PC-9 (cell line): Measurements from ENCODE around the gene CDH3. TPM values are rescaled to one million over a fixed set of nuclear protein-coding genes. Genes with fewer than 3 reads are reported as not detected.
A peak's percentile ranks its signal among the peaks of the same experiment; 100 is the strongest.

Experiments
- BruUV-seq: library from RNA; stranded (reverse); fragments of 400-500 nt; replicated peaks from 2 replicates; lab custom pipeline; 2021; lab: Mats Ljungman, UMichigan
- CTCF ChIA-PET: fragments of 300-600 bp; sonication (Branson Sonifier 250); formaldehyde crosslinking; loops from one replicate; lab custom pipeline; 2022; ENCODE audit warnings: antibody characterized with exemption; lab: Charles Lee
- POLR2A ChIA-PET: fragments of 300-600 bp; sonication (Branson Sonifier 250); formaldehyde crosslinking; loops from one replicate; lab custom pipeline; 2022; ENCODE audit warnings: antibody characterized with exemption; ENCODE audit not compliant: unreplicated experiment; lab: Charles Lee
- DNase-seq, 2 experiments: peaks; one replicate each; pipeline versions ENCODE4 v3.0.0 to v3.0.0-alpha.2; 2015 to 2022; ENCODE audit warnings: mixed read lengths in 1 of 2
- H2AFZ ChIP-seq: fragments of 200-600 bp; sonication (generic); 2 replicates; pipeline ENCODE4 v1.8.1; 2017; ENCODE audit warnings: antibody characterized with exemption
- H3F3A ChIP-seq: fragments of 200-600 bp; sonication (generic); 2 replicates; pipeline ENCODE4 v1.8.1; 2017; ENCODE audit warnings: antibody characterized with exemption, mild to moderate bottlenecking, low read depth; ENCODE audit not compliant: insufficient read depth
- H3K27ac ChIP-seq: fragments of 200-600 bp; sonication (generic); 2 replicates; pipeline ENCODE4 v1.6.1; 2016; ENCODE audit warnings: mixed run types
- H3K27me3 ChIP-seq: fragments of 200-600 bp; sonication (generic); 2 replicates; pipeline ENCODE4 v1.6.1; 2016; ENCODE audit warnings: low read depth, mixed run types; ENCODE audit not compliant: insufficient read depth
- H3K36me3 ChIP-seq: fragments of 200-600 bp; sonication (generic); 2 replicates; pipeline ENCODE4 v1.6.1; 2016; ENCODE audit warnings: low read depth, mixed run types
- H3K4me1 ChIP-seq: fragments of 200-600 bp; sonication (generic); replicated peaks from 2 replicates; pipeline ENCODE4 v1.6.1; 2016; ENCODE audit warnings: mixed run types; ENCODE audit not compliant: insufficient read depth
- H3K4me2 ChIP-seq: fragments of 200-600 bp; sonication (generic); 2 replicates; pipeline ENCODE4 v1.6.1; 2017; ENCODE audit warnings: mixed run types
- H3K4me3 ChIP-seq: fragments of 200-600 bp; sonication (generic); 2 replicates; pipeline ENCODE4 v1.6.1; 2016; ENCODE audit warnings: mixed run types
- H3K79me2 ChIP-seq: fragments of 200-600 bp; sonication (generic); 2 replicates; pipeline ENCODE4 v1.6.1; 2017; ENCODE audit warnings: low read depth, mixed run types
- H3K9me2 ChIP-seq: fragments of 200-600 bp; sonication (generic); 2 replicates; pipeline ENCODE4 v1.8.1; 2017; ENCODE audit warnings: mild to moderate bottlenecking; ENCODE audit not compliant: insufficient read depth
- H3K9me3 ChIP-seq: fragments of 200-600 bp; sonication (generic); 2 replicates; pipeline ENCODE4 v1.8.1; 2016; ENCODE audit warnings: low read depth; ENCODE audit not compliant: insufficient read depth
- H4K20me1 ChIP-seq: fragments of 200-600 bp; sonication (generic); 2 replicates; pipeline ENCODE4 v1.8.1; 2017; ENCODE audit not compliant: insufficient read depth
- CTCF ChIP-seq: fragments of 200-600 bp; sonication (generic); conservative IDR thresholded peaks from 2 replicates; pipeline ENCODE4 v1.6.1; 2017; ENCODE audit warnings: mixed run types, antibody characterized with exemption, mild to moderate bottlenecking, moderate library complexity
- EZH2 ChIP-seq: fragments of 200-600 bp; sonication (generic); IDR thresholded peaks from 2 replicates; pipeline ENCODE4 v1.8.0; 2017; ENCODE audit warnings: antibody characterized with exemption, low read depth
- intact Hi-C: fragments of 100-400 bp; cut with micrococcal nuclease; formaldehyde crosslinking; loops from one replicate; pipeline ENCODE4 v1.10.0; 2022; ENCODE audit not compliant: unreplicated experiment
- total RNA-seq: library from RNA; stranded (reverse); gene quantifications from 2 replicates; pipeline ENCODE4 v1.2.3, GENCODE V29; 2021

Gene CDH3
- total RNA-seq, 1 experiment from 2014 or later = 70.3 TPM

- Histone ChIP-seq H3K36me3 (no peaks in the 10 kb centered on the region), H4K20me1 (no peaks in the 10 kb centered on the region), H3K79me2 (no peaks in the 10 kb centered on the region), H3K9me2 (no peaks in the 10 kb centered on the region), H3K27me3 (no peaks in the 10 kb centered on the region), H3K4me2 (no peak overlapping the region), H2AFZ (no peak overlapping the region), H3K27ac (no peak overlapping the region), H3K9me3 (no peaks in the 10 kb centered on the region), H3F3A (peaks cover 27% of the 10 kb centered on the region), H3K4me1 (peaks cover 22% of the 10 kb centered on the region), H3K4me3 (no peak overlapping the region)
- intact Hi-C loops = no loop called here
- BruUV-seq = no TSS peak
- POLR2A ChIA-PET = interaction anchor here (0.6 to 0.8 kb wide), 3 partner anchors 8 to 64 kb away, joined by 4 to 9 read pairs (median 5); partner anchors contain the start of gene CDH1
- CTCF ChIA-PET = interaction anchor here (0.9 kb wide), 1 partner anchor 119 kb away, joined by 4 read pairs; no protein-coding TSS in a partner anchor
- DNase-seq = peak in 1 of 2 experiments; percentile 70
- TF ChIP-seq EZH2 (no peak), CTCF (no peak)
Observed at GRCh38 chr16:68728523-68728922, 83.4 kb downstream of the CDH3 start.

GRCh38 chr16:68731637-68732036 is 86.5 kb downstream of the CDH3 start:
- no peaks in the 10 kb centered on the region for H3K36me3 ChIP-seq
- TF ChIP-seq EZH2 = no peak
- TF ChIP-seq CTCF = no peak
- H3K4me2 ChIP-seq = peak overlapping the region; percentile 57
- H3K27ac ChIP-seq = peak overlapping the region; percentile 67
- BruUV-seq = no TSS peak
- ChIA-PET CTCF (no interaction called here), POLR2A (interaction anchor here (0.6 to 0.7 kb wide), 3 partner anchors 25 to 847 kb away, joined by 3 to 8 read pairs (median 3); no protein-coding TSS in a partner anchor)
- no peaks in the 10 kb centered on the region for H3K9me3 ChIP-seq
- peaks cover 22% of the 10 kb centered on the region for H3K4me1 ChIP-seq
- no peak overlapping the region for H2AFZ ChIP-seq
- no peaks in the 10 kb centered on the region for H3K27me3 ChIP-seq
- H3K79me2 ChIP-seq = no peaks in the 10 kb centered on the region
- DNase-seq = no peak
- H3F3A ChIP-seq = peaks cover 32% of the 10 kb centered on the region
- no peak overlapping the region; the same call in 1 of the 2 replicates for H3K4me3 ChIP-seq
- no peaks in the 10 kb centered on the region for H3K9me2 ChIP-seq
- intact Hi-C loops = loop anchor here (1.0 to 2.0 kb wide), 2 partner anchors 23 to 25 kb away; no protein-coding TSS in a partner anchor
- H4K20me1 ChIP-seq = no peaks in the 10 kb centered on the region

GRCh38 chr16:68732042-68732680 is 87.1 kb downstream of the CDH3 start:
- Histone ChIP-seq H3K36me3 (no peaks in the 10 kb centered on the region), H3K4me2 (peak overlapping the region; percentile 57), H3K27ac (peak overlapping the region; percentile 67), H3K9me3 (no peaks in the 10 kb centered on the region), H3K27me3 (no peaks in the 10 kb centered on the region), H3K4me1 (peaks cover 22% of the 10 kb centered on the region), H3K79me2 (no peaks in the 10 kb centered on the region), H4K20me1 (no peaks in the 10 kb centered on the region), H3F3A (peaks cover 32% of the 10 kb centered on the region), H2AFZ (no peak overlapping the region), H3K4me3 (peak overlapping the region; percentile 22; the same call in 1 of the 2 replicates), H3K9me2 (no peaks in the 10 kb centered on the region)
- intact Hi-C loops = loop anchor here (1.0 to 2.0 kb wide), 2 partner anchors 24 to 25 kb away; no protein-coding TSS in a partner anchor
- ChIA-PET CTCF (interaction anchor here (0.5 kb wide), 1 partner anchor 341 kb away, joined by 4 read pairs; no protein-coding TSS in a partner anchor), POLR2A (interaction anchor here (0.6 to 0.7 kb wide), 2 partner anchors 24 to 87 kb away, joined by 3 read pairs; no protein-coding TSS in a partner anchor)
- TSS peak; percentile 28 for BruUV-seq
- TF ChIP-seq EZH2 = no peak
- no peak for TF ChIP-seq CTCF
- DNase-seq = peak; percentile 85 to 92
